Measurements from ENCODE around the gene SLC30A3.

Gene SLC30A3

GRCh38 chr2:27236626-27237025 is 26.2 kb downstream of the SLC30A3 start:
- TF ChIP-seq CTCF (conservative IDR thresholded peaks at IDR 0.05; ENCODE audit: control insufficient read depth, insufficient read depth, low read depth, low read length): no peak
- H3K4me3 ChIP-seq (ENCODE audit: control insufficient read depth, low read depth, low read length): no peak overlapping the region
- DNase-seq (ENCODE audit: low read depth): no peak

- TF ChIP-seq CTCF (conservative IDR thresholded peaks at IDR 0.05; ENCODE audit: control insufficient read depth, insufficient read depth, low read depth, low read length): no peak
- no peak for DNase-seq (ENCODE audit: low read depth)
- no peak overlapping the region for H3K4me3 ChIP-seq (ENCODE audit: control insufficient read depth, low read depth, low read length)
These were observed 26.7 kb downstream of the SLC30A3 start for GRCh38 chr2:27236136-27236535.

- no peak for DNase-seq (ENCODE audit: low read depth)
- H3K4me3 ChIP-seq (ENCODE audit: control insufficient read depth, low read depth, low read length): no peak overlapping the region
- no peak for TF ChIP-seq CTCF (conservative IDR thresholded peaks at IDR 0.05; ENCODE audit: control insufficient read depth, insufficient read depth, low read depth, low read length)
These were observed 29.5 kb downstream of the SLC30A3 start for GRCh38 chr2:27233341-27233740.

GRCh38 chr2:27231921-27232320 is 30.9 kb downstream of the SLC30A3 start:
- no peak for TF ChIP-seq CTCF (conservative IDR thresholded peaks at IDR 0.05; ENCODE audit: control insufficient read depth, insufficient read depth, low read depth, low read length)
- no peak for DNase-seq (ENCODE audit: low read depth)
- H3K4me3 ChIP-seq (ENCODE audit: control insufficient read depth, low read depth, low read length): no peak overlapping the region

- TF ChIP-seq CTCF (conservative IDR thresholded peaks at IDR 0.05; ENCODE audit: control insufficient read depth, insufficient read depth, low read depth, low read length): no peak
- no peak overlapping the region for H3K4me3 ChIP-seq (ENCODE audit: control insufficient read depth, low read depth, low read length)
- no peak for DNase-seq (ENCODE audit: low read depth)
These were observed 35.3 kb downstream of the SLC30A3 start for GRCh38 chr2:27227501-27227900.

- no peak for TF ChIP-seq CTCF (conservative IDR thresholded peaks at IDR 0.05; ENCODE audit: control insufficient read depth, insufficient read depth, low read depth, low read length)
- H3K4me3 ChIP-seq (ENCODE audit: control insufficient read depth, low read depth, low read length): no peak overlapping the region
- no peak for DNase-seq (ENCODE audit: low read depth)
These were observed 37.3 kb downstream of the SLC30A3 start for GRCh38 chr2:27225526-27225925.

GRCh38 chr2:27223416-27223815 is 39.4 kb downstream of the SLC30A3 start:
- DNase-seq (ENCODE audit: low read depth): no peak
- H3K4me3 ChIP-seq (ENCODE audit: control insufficient read depth, low read depth, low read length): no peak overlapping the region
- no peak for TF ChIP-seq CTCF (conservative IDR thresholded peaks at IDR 0.05; ENCODE audit: control insufficient read depth, insufficient read depth, low read depth, low read length)
